GM23338 (cell line): ENCODE results near the gene UTS2R. TPM values are rescaled to one million over a fixed set of nuclear protein-coding genes. Genes with fewer than 3 reads are reported as not detected.
"Not testable (repeated sequence)": the region's sequence is repeated elsewhere in the genome, so short reads cannot be mapped to it uniquely, and the experiment has no call there.

Source experiments
- ATAC-seq: fragments of 200-7000 bp; cut with Tn5 transposase; 3 replicates; pipeline ENCODE4 v1.9.1; 2020
- DNase-seq: peaks from one replicate; pipeline ENCODE4 v3.0.0-alpha.2; 2015; ENCODE audit warnings: low spot score
- H2AFZ ChIP-seq: fragments of 200-600 bp; sonication (generic); 2 replicates; pipeline ENCODE4 v1.8.0; 2016; ENCODE audit warnings: antibody characterized with exemption, mild to moderate bottlenecking, moderate library complexity
- H3F3A ChIP-seq: fragments of 200-600 bp; sonication (generic); replicated peaks from 2 replicates; pipeline ENCODE4 v1.8.0; 2017; ENCODE audit warnings: antibody characterized with exemption, mixed run types, low read depth
- H3K27ac ChIP-seq: fragments of 200-600 bp; sonication (generic); 2 replicates; pipeline ENCODE4 v1.6.1; 2016; ENCODE audit warnings: low read depth
- H3K27me3 ChIP-seq: fragments of 200-600 bp; sonication (generic); 2 replicates; pipeline ENCODE4 v1.8.0; 2016; ENCODE audit warnings: mild to moderate bottlenecking, mixed run types, moderate library complexity; ENCODE audit not compliant: insufficient read depth
- H3K36me3 ChIP-seq: fragments of 200-600 bp; sonication (generic); 2 replicates; pipeline ENCODE4 v1.8.0; 2016; ENCODE audit warnings: mild to moderate bottlenecking; ENCODE audit not compliant: insufficient read depth
- H3K4me1 ChIP-seq: fragments of 200-600 bp; sonication (generic); 2 replicates; pipeline ENCODE4 v1.8.0; 2016; ENCODE audit warnings: mild to moderate bottlenecking, moderate library complexity; ENCODE audit not compliant: insufficient read depth
- H3K4me2 ChIP-seq: fragments of 200-600 bp; sonication (generic); 2 replicates; pipeline ENCODE4 v1.7.1; 2017; ENCODE audit warnings: mixed run types
- H3K4me3 ChIP-seq: fragments of 200-600 bp; sonication (generic); 2 replicates; pipeline ENCODE4 v1.6.1; 2016; ENCODE audit warnings: mixed run types
- H3K79me2 ChIP-seq: fragments of 200-600 bp; sonication (generic); replicated peaks from 2 replicates; pipeline ENCODE4 v1.8.0; 2017; ENCODE audit warnings: mild to moderate bottlenecking; ENCODE audit not compliant: insufficient read depth
- H3K9me2 ChIP-seq: fragments of 200-600 bp; sonication (generic); 2 replicates; pipeline ENCODE4 v1.8.0; 2017; ENCODE audit not compliant: insufficient read depth
- H4K20me1 ChIP-seq: fragments of 200-600 bp; sonication (generic); replicated peaks from 2 replicates; pipeline ENCODE4 v1.8.0; 2017; ENCODE audit warnings: mild to moderate bottlenecking; ENCODE audit not compliant: insufficient read depth
- H3K27ac Mint-ChIP-seq: 2 replicates; pipeline ENCODE4 v1.8.0; 2020; ENCODE audit warnings: inconsistent platforms, mild to moderate bottlenecking, moderate library complexity, mixed read lengths
- H3K27me3 Mint-ChIP-seq: 3 replicates; pipeline ENCODE4 v1.8.0; 2022; ENCODE audit warnings: low read depth, mild to moderate bottlenecking, moderate library complexity, mixed read lengths, inconsistent platforms; ENCODE audit not compliant: insufficient read depth, poor library complexity
- H3K36me3 Mint-ChIP-seq: 3 replicates; pipeline ENCODE4 v1.8.0; 2021; ENCODE audit warnings: low read depth, mild to moderate bottlenecking, inconsistent platforms, moderate library complexity, mixed read lengths
- H3K4me1 Mint-ChIP-seq: 3 replicates; pipeline ENCODE4 v1.8.0; 2020; ENCODE audit warnings: mild to moderate bottlenecking, inconsistent platforms, mixed read lengths
- H3K4me3 Mint-ChIP-seq: 3 replicates; pipeline ENCODE4 v1.8.0; 2021; ENCODE audit warnings: moderate library complexity, mild to moderate bottlenecking, inconsistent platforms, mixed read lengths
- H3K9me3 Mint-ChIP-seq: 3 replicates; pipeline ENCODE4 v1.8.0; 2020; ENCODE audit warnings: moderate library complexity, mild to moderate bottlenecking, inconsistent platforms, mixed read lengths
- CREB1 ChIP-seq: fragments of 250-450 bp; sonication (Bioruptor Pico); IDR thresholded peaks from 2 replicates; pipeline ENCODE4 v1.5.0; 2020; ENCODE audit warnings: low read depth, mild to moderate bottlenecking, moderate library complexity
- EZH2phosphoT487 ChIP-seq: fragments of 200-600 bp; sonication (generic); IDR thresholded peaks from one replicate; pipeline ENCODE4 v1.8.1; 2018; ENCODE audit warnings: antibody characterized with exemption; ENCODE audit not compliant: unreplicated experiment
- JUNB ChIP-seq: IDR thresholded peaks from one replicate; pipeline ENCODE4 v1.6.1; 2016; ENCODE audit warnings: antibody characterized with exemption; ENCODE audit not compliant: unreplicated experiment
- NANOG ChIP-seq: IDR thresholded peaks from 2 replicates; pipeline ENCODE4 v1.6.1; 2016; ENCODE audit warnings: antibody characterized with exemption, borderline replicate concordance
- POLR2AphosphoS5 ChIP-seq: IDR thresholded peaks from 2 replicates; pipeline ENCODE4 v1.6.1; 2016; ENCODE audit warnings: antibody characterized with exemption, low read depth
- STAT1 ChIP-seq: IDR thresholded peaks from one replicate; pipeline ENCODE4 v1.6.1; 2016; ENCODE audit warnings: antibody characterized with exemption; ENCODE audit not compliant: unreplicated experiment
- polyA plus RNA-seq: library from polyadenylated mRNA; unstranded; fragments of >200 nt; fragmentation: Nextera tagmentation; extraction: Ambion mirVana; gene quantifications from 2 replicates; pipeline ENCODE4 v1.2.1, GENCODE V29; 2016
- total RNA-seq: library from RNA; depleted of rRNA; stranded (reverse); fragments of >200 nt; shearing (Covaris generic); gene quantifications from 2 replicates; pipeline ENCODE4 v1.2.3, GENCODE V29; 2014
- TF ChIP-seq, protein P1 (sequence below): IDR thresholded peaks from one replicate; pipeline ENCODE4 v1.6.1; 2018; ENCODE audit warnings: antibody characterized with exemption; ENCODE audit not compliant: unreplicated experiment
- TF ChIP-seq, protein P2 (sequence below): IDR thresholded peaks from 2 replicates; pipeline ENCODE4 v1.6.1; 2016; ENCODE audit warnings: antibody characterized with exemption
- TF ChIP-seq, protein P3 (sequence below), 2 experiments: fragments of 200-600 bp in 1 of 2; sonication (generic) in 1 of 2; conservative IDR thresholded peaks; 2 replicates each; pipeline versions ENCODE4 v1.5.1 to v1.6.1; 2016 to 2017; ENCODE audit warnings: antibody characterized with exemption in 2 of 2, low read depth in 2 of 2, mild to moderate bottlenecking in 2 of 2, moderate library complexity in 1 of 2

Gene UTS2R
- total and polyA plus RNA-seq, 2 experiments from 2014 or later: 0.49 TPM; not detected in 1

DNA sequence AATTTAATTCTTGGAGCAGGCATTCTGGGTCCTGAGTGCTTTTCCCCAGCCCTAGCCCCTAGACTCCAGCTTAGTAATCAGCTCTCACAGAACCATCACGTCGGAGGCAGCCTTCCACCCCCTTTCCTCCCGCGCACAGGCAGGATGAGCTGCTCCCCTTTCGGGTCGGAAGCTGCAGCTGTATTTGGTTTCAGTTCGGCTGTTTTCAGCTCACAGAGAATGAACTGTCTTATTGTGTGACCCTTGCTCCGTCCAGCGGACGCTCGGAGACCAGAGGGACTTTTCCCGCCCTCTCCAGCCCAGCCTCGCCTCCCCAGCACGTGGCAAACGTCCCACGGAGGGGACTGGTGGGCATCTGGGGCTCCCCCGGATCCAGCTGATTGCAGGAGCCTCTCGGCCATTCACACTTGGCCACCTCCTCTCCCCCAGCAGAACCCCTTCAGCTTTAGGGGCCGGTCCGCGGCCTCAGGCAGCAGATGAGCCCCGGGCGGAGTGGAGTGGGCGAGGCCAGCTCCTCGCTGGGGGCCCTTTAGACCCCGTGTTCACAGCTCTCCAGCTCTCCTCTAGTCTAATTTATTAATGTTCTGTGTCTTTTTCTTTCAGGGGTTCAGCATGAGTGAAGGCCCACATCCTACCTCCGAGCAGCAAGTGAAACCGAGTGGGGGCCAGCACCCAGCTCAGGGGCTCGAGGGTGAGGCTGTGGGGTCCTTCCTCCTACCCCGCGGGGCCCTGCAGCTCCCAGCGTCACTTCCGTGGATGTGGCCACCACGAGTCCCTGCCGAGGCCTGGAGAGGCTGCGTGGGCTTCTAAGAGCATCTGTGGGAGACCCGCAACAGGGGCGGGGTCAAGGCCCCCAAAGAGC, 863 bp upstream of the UTS2R start:
- Mint-ChIP-seq H3K27me3 (peaks cover 44% of the 10 kb centered on the region), H3K27ac (no peak overlapping the region), H3K4me1 (peaks cover 5% of the 10 kb centered on the region), H3K36me3 (peaks cover 4% of the 10 kb centered on the region; the same call in 2 of the 3 replicates), H3K9me3 (peaks cover 12% of the 10 kb centered on the region; the same call in 2 of the 3 replicates), H3K4me3 (peak overlapping the region; percentile 50; the same call in 1 of the 3 replicates)
- no peak for ATAC-seq
- Histone ChIP-seq H3K4me2 (peak overlapping the region; percentile 77), H3K27ac (no peak overlapping the region), H3K4me3 (peak overlapping the region; percentile 51), H3F3A (no peaks in the 10 kb centered on the region), H3K4me1 (no peaks in the 10 kb centered on the region; the same call in 1 of the 2 replicates), H3K9me2 (no peaks in the 10 kb centered on the region), H3K27me3 (peaks cover 58% of the 10 kb centered on the region), H4K20me1 (no peaks in the 10 kb centered on the region), H3K36me3 (no peaks in the 10 kb centered on the region), H2AFZ (peak overlapping the region; percentile 78; the same call in 1 of the 2 replicates), H3K79me2 (no peaks in the 10 kb centered on the region)
- TF ChIP-seq CREB1 (CRISPR knock-in tag): no peak
- TF ChIP-seq POLR2AphosphoS5: no peak
- TF ChIP-seq JUNB: no peak
- no peak for TF ChIP-seq STAT1
- no peak for TF ChIP-seq NANOG
- TF ChIP-seq EZH2phosphoT487: no peak
- TF ChIP-seq, protein P1, sequence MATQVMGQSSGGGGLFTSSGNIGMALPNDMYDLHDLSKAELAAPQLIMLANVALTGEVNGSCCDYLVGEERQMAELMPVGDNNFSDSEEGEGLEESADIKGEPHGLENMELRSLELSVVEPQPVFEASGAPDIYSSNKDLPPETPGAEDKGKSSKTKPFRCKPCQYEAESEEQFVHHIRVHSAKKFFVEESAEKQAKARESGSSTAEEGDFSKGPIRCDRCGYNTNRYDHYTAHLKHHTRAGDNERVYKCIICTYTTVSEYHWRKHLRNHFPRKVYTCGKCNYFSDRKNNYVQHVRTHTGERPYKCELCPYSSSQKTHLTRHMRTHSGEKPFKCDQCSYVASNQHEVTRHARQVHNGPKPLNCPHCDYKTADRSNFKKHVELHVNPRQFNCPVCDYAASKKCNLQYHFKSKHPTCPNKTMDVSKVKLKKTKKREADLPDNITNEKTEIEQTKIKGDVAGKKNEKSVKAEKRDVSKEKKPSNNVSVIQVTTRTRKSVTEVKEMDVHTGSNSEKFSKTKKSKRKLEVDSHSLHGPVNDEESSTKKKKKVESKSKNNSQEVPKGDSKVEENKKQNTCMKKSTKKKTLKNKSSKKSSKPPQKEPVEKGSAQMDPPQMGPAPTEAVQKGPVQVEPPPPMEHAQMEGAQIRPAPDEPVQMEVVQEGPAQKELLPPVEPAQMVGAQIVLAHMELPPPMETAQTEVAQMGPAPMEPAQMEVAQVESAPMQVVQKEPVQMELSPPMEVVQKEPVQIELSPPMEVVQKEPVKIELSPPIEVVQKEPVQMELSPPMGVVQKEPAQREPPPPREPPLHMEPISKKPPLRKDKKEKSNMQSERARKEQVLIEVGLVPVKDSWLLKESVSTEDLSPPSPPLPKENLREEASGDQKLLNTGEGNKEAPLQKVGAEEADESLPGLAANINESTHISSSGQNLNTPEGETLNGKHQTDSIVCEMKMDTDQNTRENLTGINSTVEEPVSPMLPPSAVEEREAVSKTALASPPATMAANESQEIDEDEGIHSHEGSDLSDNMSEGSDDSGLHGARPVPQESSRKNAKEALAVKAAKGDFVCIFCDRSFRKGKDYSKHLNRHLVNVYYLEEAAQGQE: no peak
- DNase-seq: no peak

DNA sequence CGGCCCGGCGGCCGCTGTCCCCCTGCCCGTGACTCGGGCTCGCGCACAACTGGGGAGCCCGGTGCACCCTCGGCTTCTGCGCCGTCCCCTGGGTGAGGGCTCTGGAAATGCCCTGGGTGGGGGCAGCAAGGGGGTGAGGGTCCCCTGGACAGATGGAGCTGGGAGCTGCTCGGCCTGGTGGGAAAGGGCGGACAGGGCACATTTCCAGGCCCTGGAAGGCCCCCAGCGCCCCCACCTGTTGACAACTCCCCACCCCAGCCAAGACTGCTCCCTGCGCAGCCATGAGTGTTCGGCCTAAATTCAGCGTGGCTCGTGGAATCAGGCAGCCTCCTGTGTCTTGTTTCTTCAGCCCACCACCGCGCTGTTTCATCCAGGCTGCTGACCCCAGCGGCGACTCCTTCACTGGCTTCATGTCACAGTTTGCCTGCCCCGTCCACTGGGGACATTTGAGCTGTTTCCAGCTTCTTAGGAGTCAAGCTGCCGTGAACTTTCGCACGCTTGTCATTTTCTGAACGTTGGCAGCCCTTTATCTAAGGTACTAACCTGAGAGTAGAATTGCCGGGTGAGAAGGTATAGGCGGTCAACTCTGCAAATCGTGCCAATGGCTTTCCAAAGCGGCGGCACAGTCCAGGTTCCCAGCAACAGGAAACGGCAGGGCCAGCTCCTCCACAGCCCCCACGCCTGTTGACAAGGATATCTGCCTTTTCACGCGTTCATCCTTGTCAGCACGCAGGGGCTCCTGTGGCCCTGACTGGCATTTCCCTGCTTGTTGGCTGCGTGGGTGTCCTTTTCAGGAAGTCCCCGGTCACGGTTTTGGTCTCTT, 895 bp downstream of the UTS2R start:
- H2AFZ ChIP-seq: peak overlapping the region; percentile 66; the same call in 1 of the 2 replicates
- TF ChIP-seq, protein P2, sequence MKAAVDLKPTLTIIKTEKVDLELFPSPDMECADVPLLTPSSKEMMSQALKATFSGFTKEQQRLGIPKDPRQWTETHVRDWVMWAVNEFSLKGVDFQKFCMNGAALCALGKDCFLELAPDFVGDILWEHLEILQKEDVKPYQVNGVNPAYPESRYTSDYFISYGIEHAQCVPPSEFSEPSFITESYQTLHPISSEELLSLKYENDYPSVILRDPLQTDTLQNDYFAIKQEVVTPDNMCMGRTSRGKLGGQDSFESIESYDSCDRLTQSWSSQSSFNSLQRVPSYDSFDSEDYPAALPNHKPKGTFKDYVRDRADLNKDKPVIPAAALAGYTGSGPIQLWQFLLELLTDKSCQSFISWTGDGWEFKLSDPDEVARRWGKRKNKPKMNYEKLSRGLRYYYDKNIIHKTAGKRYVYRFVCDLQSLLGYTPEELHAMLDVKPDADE: no peak
- no peak for TF ChIP-seq EZH2phosphoT487
- no peak for TF ChIP-seq NANOG
- no peak for TF ChIP-seq STAT1
- TF ChIP-seq, protein P3, sequence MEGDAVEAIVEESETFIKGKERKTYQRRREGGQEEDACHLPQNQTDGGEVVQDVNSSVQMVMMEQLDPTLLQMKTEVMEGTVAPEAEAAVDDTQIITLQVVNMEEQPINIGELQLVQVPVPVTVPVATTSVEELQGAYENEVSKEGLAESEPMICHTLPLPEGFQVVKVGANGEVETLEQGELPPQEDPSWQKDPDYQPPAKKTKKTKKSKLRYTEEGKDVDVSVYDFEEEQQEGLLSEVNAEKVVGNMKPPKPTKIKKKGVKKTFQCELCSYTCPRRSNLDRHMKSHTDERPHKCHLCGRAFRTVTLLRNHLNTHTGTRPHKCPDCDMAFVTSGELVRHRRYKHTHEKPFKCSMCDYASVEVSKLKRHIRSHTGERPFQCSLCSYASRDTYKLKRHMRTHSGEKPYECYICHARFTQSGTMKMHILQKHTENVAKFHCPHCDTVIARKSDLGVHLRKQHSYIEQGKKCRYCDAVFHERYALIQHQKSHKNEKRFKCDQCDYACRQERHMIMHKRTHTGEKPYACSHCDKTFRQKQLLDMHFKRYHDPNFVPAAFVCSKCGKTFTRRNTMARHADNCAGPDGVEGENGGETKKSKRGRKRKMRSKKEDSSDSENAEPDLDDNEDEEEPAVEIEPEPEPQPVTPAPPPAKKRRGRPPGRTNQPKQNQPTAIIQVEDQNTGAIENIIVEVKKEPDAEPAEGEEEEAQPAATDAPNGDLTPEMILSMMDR (conservative IDR thresholded peaks at IDR 0.05; ENCODE audit: low read depth in 2 of 2): 0 out of 4 replicates have a peak, but pooled peaks of 1 of the 2 experiments have one; percentile 14
- TF ChIP-seq CREB1 (CRISPR knock-in tag): no peak
- H3K27ac ChIP-seq: no peak overlapping the region
- H3K4me3 ChIP-seq: peak overlapping the region; percentile 51; the same call in 1 of the 2 replicates
- H3K27me3 ChIP-seq: peaks cover 61% of the 10 kb centered on the region
- Mint-ChIP-seq H3K27ac (no peak overlapping the region), H3K9me3 (peaks cover 12% of the 10 kb centered on the region; the same call in 2 of the 3 replicates), H3K4me3 (peak overlapping the region; percentile 55), H3K36me3 (peaks cover 4% of the 10 kb centered on the region; the same call in 2 of the 3 replicates), H3K4me1 (peaks cover 3% of the 10 kb centered on the region), H3K27me3 (peaks cover 50% of the 10 kb centered on the region)
- ATAC-seq: peak; percentile 2; the same call in 2 of the 3 replicates
- H3K79me2 ChIP-seq: no peaks in the 10 kb centered on the region
- no peaks in the 10 kb centered on the region for H3K9me2 ChIP-seq
- DNase-seq: no peak
- H4K20me1 ChIP-seq: no peaks in the 10 kb centered on the region
- no peaks in the 10 kb centered on the region; the same call in 1 of the 2 replicates for H3K4me1 ChIP-seq
- no peaks in the 10 kb centered on the region for H3K36me3 ChIP-seq
- peak overlapping the region; percentile 77 for H3K4me2 ChIP-seq
- no peaks in the 10 kb centered on the region for H3F3A ChIP-seq

DNA sequence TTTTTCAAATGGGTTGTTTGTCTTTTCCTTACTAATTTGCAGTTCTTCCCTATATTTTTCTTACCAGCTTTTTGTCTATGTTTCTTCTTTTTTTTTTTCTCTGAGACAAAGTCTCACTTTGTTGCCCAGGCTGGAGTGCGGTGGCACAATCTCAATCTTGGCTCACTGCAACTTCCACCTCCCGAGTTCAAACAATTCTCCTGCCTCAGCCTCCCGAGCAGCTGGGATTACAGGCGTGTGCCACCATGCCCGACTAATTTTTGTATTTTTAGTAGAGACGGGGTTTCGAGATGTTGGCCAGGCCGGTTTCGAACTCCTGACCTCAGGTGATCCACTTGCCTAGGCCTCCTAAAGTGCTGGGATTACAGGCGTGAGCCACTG, 1.5 kb downstream of the UTS2R start:
- not testable (repeated sequence) for H3K4me2 ChIP-seq, H3K4me1 ChIP-seq, H3F3A ChIP-seq, H3K9me3 Mint-ChIP-seq, H4K20me1 ChIP-seq, H3K79me2 ChIP-seq, DNase-seq, H2AFZ ChIP-seq, H3K4me1 Mint-ChIP-seq, H3K9me2 ChIP-seq, H3K36me3 ChIP-seq, H3K36me3 Mint-ChIP-seq, ATAC-seq, H3K27ac ChIP-seq, H3K4me3 ChIP-seq, H3K27ac Mint-ChIP-seq
- peaks cover 61% of the 10 kb centered on the region for H3K27me3 ChIP-seq
- peaks cover 48% of the 10 kb centered on the region for H3K27me3 Mint-ChIP-seq
- H3K4me3 Mint-ChIP-seq: peak overlapping the region; percentile 39; the same call in 2 of the 3 replicates
